Central memory CD8-positive, alpha-beta T cell (primary cell): ENCODE data around the gene ZNF283.

Experiments
- ATAC-seq: fragments of 150-1000 bp; cut with Tn5 transposase; replicated peaks from 2 replicates; pipeline ENCODE4 v1.10.0; 2022; ENCODE audit warnings: mild to moderate bottlenecking, moderate FRiP score, moderate number of reproducible peaks; ENCODE audit not compliant: poor library complexity, severe bottlenecking; ENCODE audit errors: extremely low read depth
- DNase-seq, 2 donors: peaks; one replicate each; pipeline ENCODE4 v3.0.0; 2021; ENCODE audit warnings: low spot score in 2 of 2
- H3K27ac Mint-ChIP-seq: one replicate; pipeline ENCODE4 v1.8.0; 2022; ENCODE audit warnings: low read depth, mild to moderate bottlenecking, moderate library complexity, mixed read lengths
- H3K27me3 Mint-ChIP-seq: one replicate; pipeline ENCODE4 v1.8.0; 2022; ENCODE audit warnings: mixed read lengths
- H3K36me3 Mint-ChIP-seq: one replicate; pipeline ENCODE4 v1.8.0; 2022; ENCODE audit warnings: mild to moderate bottlenecking, moderate library complexity, mixed read lengths; ENCODE audit not compliant: insufficient read depth
- H3K4me1 Mint-ChIP-seq: one replicate; pipeline ENCODE4 v1.8.0; 2022; ENCODE audit warnings: mixed read lengths
- H3K4me3 Mint-ChIP-seq: one replicate; pipeline ENCODE4 v1.8.0; 2022; ENCODE audit warnings: mild to moderate bottlenecking, moderate library complexity, mixed read lengths
- H3K9me3 Mint-ChIP-seq: one replicate; pipeline ENCODE4 v1.8.0; 2022; ENCODE audit warnings: mixed read lengths

The ZNF283 gene

GRCh38 chr19:43826787-43827754 is at the start of gene ZNF283:
TSS of gene ZNF283 (plus strand) at chr19:43827321. CDS start at chr19:43833505, 6,184 bp downstream.
- peaks cover 7% of the 10 kb centered on the region for H3K36me3 Mint-ChIP-seq
- H3K9me3 Mint-ChIP-seq, result no peaks in the 10 kb centered on the region
- DNase-seq, result peak; percentile 58 to 60
- ATAC-seq, result peak; percentile 73
- H3K27me3 Mint-ChIP-seq, result peaks cover 25% of the 10 kb centered on the region
- peak within 1 kb of the TSS; percentile 85 for H3K4me3 Mint-ChIP-seq
- peak within 1 kb of the TSS; percentile 46 for H3K27ac Mint-ChIP-seq
- peaks cover 18% of the 10 kb centered on the region for H3K4me1 Mint-ChIP-seq

- ATAC-seq, result no peak
- Mint-ChIP-seq H3K27ac (peak overlapping the region; percentile 76), H3K4me1 (peaks cover 65% of the 10 kb centered on the region), H3K4me3 (peak overlapping the region; percentile 72), H3K9me3 (no peaks in the 10 kb centered on the region), H3K36me3 (peaks cover 4% of the 10 kb centered on the region), H3K27me3 (peaks cover 6% of the 10 kb centered on the region)
- DNase-seq, result no peak
Measured at GRCh38 chr19:43778651-43779050, 48.5 kb upstream of the ZNF283 start.

GRCh38 chr19:43779147-43779819 is 47.8 kb upstream of the ZNF283 start:
- H3K9me3 Mint-ChIP-seq, result no peaks in the 10 kb centered on the region
- H3K4me1 Mint-ChIP-seq, result peaks cover 71% of the 10 kb centered on the region
- no peak for DNase-seq

GRCh38 chr19:43779820-43780219 is 47.3 kb upstream of the ZNF283 start:
- Mint-ChIP-seq H3K27me3 (peaks cover 11% of the 10 kb centered on the region), H3K4me1 (peaks cover 74% of the 10 kb centered on the region), H3K36me3 (peaks cover 2% of the 10 kb centered on the region), H3K4me3 (peak overlapping the region; percentile 72), H3K9me3 (no peaks in the 10 kb centered on the region), H3K27ac (peak overlapping the region; percentile 76)
- ATAC-seq (no peak), DNase-seq (no peak)

More at GRCh38 chr19:43779147-43779819, 47.8 kb upstream of the ZNF283 start:
- no peak for ATAC-seq
- Mint-ChIP-seq H3K4me3 (peak overlapping the region; percentile 72), H3K27me3 (peaks cover 11% of the 10 kb centered on the region), H3K27ac (peak overlapping the region; percentile 76), H3K36me3 (peaks cover 2% of the 10 kb centered on the region)

- Mint-ChIP-seq H3K9me3 (no peaks in the 10 kb centered on the region), H3K36me3 (peaks cover 2% of the 10 kb centered on the region), H3K4me3 (peak within 1 kb of the TSS; percentile 72), H3K27me3 (peaks cover 11% of the 10 kb centered on the region), H3K27ac (peak within 1 kb of the TSS; percentile 76), H3K4me1 (peaks cover 75% of the 10 kb centered on the region)
- DNase-seq (peak in 1 of 2 donors; percentile 38), ATAC-seq (peak; percentile 58)
Measured at GRCh38 chr19:43780706-43781525, 46.2 kb upstream of the ZNF283 start, which contains the start of gene KCNN4. TSS of gene KCNN4 (minus strand) at chr19:43780973. CDS start at chr19:43780861, 112 bp downstream.

- H3K4me3 Mint-ChIP-seq, result peak overlapping the region; percentile 72
- H3K27ac Mint-ChIP-seq, result peak overlapping the region; percentile 76
- peaks cover 2% of the 10 kb centered on the region for H3K36me3 Mint-ChIP-seq
- H3K27me3 Mint-ChIP-seq, result peaks cover 11% of the 10 kb centered on the region
- peaks cover 68% of the 10 kb centered on the region for H3K4me1 Mint-ChIP-seq
- no peak for ATAC-seq
- no peak for DNase-seq
- no peaks in the 10 kb centered on the region for H3K9me3 Mint-ChIP-seq
Measured at GRCh38 chr19:43781630-43782310, 45.4 kb upstream of the ZNF283 start.

GRCh38 chr19:43782311-43782660 is 44.8 kb upstream of the ZNF283 start:
- Mint-ChIP-seq H3K27me3 (peaks cover 11% of the 10 kb centered on the region), H3K27ac (peak overlapping the region; percentile 76), H3K4me1 (peaks cover 63% of the 10 kb centered on the region), H3K4me3 (peak overlapping the region; percentile 72), H3K36me3 (peaks cover 2% of the 10 kb centered on the region), H3K9me3 (no peaks in the 10 kb centered on the region)
- DNase-seq, result no peak
- no peak for ATAC-seq

- H3K9me3 Mint-ChIP-seq, result no peaks in the 10 kb centered on the region
- peak overlapping the region; percentile 76 for H3K27ac Mint-ChIP-seq
- H3K4me3 Mint-ChIP-seq, result peak overlapping the region; percentile 72
- H3K36me3 Mint-ChIP-seq, result peaks cover 2% of the 10 kb centered on the region
- peak; percentile 45 for ATAC-seq
- DNase-seq, result no peak
- H3K27me3 Mint-ChIP-seq, result peaks cover 11% of the 10 kb centered on the region
- H3K4me1 Mint-ChIP-seq, result peaks cover 59% of the 10 kb centered on the region
Measured at GRCh38 chr19:43782689-43783231, 44.4 kb upstream of the ZNF283 start.

GRCh38 chr19:43783636-43784035 is 43.5 kb upstream of the ZNF283 start:
- Mint-ChIP-seq H3K4me3 (peak overlapping the region; percentile 72), H3K27ac (peak overlapping the region; percentile 76), H3K36me3 (peaks cover 2% of the 10 kb centered on the region), H3K27me3 (peaks cover 14% of the 10 kb centered on the region), H3K4me1 (peaks cover 51% of the 10 kb centered on the region), H3K9me3 (no peaks in the 10 kb centered on the region)
- ATAC-seq (no peak), DNase-seq (no peak)

GRCh38 chr19:43784241-43784980 is 42.7 kb upstream of the ZNF283 start:
- DNase-seq (no peak), ATAC-seq (no peak)
- H3K27ac Mint-ChIP-seq, result peak overlapping the region; percentile 76
- H3K4me1 Mint-ChIP-seq, result peaks cover 47% of the 10 kb centered on the region
- peak overlapping the region; percentile 72 for H3K4me3 Mint-ChIP-seq
- H3K36me3 Mint-ChIP-seq, result peaks cover 3% of the 10 kb centered on the region
- H3K9me3 Mint-ChIP-seq, result no peaks in the 10 kb centered on the region
- peaks cover 21% of the 10 kb centered on the region for H3K27me3 Mint-ChIP-seq
